22Rv1 (cell line): ENCODE measurements around the gene CCDC102A.

Experiments used
- ZFX ChIP-seq: fragments of 450-650 bp; IDR thresholded peaks from 2 replicates; pipeline ENCODE4 v1.6.1; 2017; ENCODE audit warnings: antibody characterized with exemption, borderline replicate concordance
- TF ChIP-seq, protein P1 (sequence below): fragments of 450-650 bp; IDR thresholded peaks from 2 replicates; pipeline ENCODE4 v1.5.1; 2017; ENCODE audit warnings: mild to moderate bottlenecking

DNA sequence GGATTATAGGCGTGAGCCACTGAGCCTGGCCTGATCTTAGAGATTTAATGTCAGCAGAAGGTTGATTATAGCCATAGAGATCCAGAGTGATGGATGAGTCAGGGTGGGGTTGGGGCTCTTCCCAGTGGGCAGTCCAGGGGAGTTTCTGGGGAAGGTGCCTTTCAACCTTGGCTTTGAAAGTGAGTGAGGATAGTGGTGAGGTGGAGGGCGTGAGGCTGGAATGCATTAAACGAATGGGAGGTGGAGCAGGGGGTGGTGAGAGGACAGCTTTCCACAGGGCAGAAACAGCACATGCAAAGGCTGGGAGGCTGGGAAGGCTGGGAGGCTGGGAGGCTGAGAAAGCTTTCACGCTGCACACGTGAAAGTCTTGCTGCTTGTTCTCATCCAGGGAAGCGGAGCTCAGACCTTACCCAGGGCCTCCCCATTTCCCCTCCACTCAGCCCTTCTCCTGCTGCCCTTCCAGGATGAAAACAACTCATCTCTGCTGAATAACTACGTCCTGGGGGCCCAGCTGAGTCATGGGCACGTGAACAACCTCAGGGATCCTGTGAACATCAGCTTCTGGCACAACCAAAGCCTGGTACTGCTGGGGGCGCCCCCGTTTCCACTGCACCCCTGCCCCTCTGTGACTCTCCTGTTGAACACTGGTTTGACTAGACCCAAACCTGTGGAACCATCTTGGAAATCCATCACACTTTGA is 28.4 kb upstream of the CCDC102A start:
- TF ChIP-seq ZFX: no peak
- TF ChIP-seq, protein P1, sequence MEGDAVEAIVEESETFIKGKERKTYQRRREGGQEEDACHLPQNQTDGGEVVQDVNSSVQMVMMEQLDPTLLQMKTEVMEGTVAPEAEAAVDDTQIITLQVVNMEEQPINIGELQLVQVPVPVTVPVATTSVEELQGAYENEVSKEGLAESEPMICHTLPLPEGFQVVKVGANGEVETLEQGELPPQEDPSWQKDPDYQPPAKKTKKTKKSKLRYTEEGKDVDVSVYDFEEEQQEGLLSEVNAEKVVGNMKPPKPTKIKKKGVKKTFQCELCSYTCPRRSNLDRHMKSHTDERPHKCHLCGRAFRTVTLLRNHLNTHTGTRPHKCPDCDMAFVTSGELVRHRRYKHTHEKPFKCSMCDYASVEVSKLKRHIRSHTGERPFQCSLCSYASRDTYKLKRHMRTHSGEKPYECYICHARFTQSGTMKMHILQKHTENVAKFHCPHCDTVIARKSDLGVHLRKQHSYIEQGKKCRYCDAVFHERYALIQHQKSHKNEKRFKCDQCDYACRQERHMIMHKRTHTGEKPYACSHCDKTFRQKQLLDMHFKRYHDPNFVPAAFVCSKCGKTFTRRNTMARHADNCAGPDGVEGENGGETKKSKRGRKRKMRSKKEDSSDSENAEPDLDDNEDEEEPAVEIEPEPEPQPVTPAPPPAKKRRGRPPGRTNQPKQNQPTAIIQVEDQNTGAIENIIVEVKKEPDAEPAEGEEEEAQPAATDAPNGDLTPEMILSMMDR: no peak
